Ascending aorta (tissue), 2 donors: Measurements from ENCODE around the gene OVOL3. TPM values are rescaled to one million over a fixed set of nuclear protein-coding genes. Genes with fewer than 3 reads are reported as not detected.

Experiments used
- DNase-seq, 2 donors: peaks; one replicate each; pipeline ENCODE4 v3.0.0-alpha.2; 2019; ENCODE audit warnings: low spot score in 2 of 2
- H3K27ac ChIP-seq, 2 donors: fragments of 200-600 bp; sonication (generic); one replicate each; pipeline ENCODE4 v1.5.1; 2016 to 2017; ENCODE audit warnings: mild to moderate bottlenecking in 1 of 2
- H3K27me3 ChIP-seq: fragments of 200-600 bp; sonication (generic); one replicate; pipeline ENCODE4 v1.5.1; 2017
- H3K36me3 ChIP-seq, 2 donors: fragments of 200-600 bp; sonication (generic); one replicate each; pipeline ENCODE4 v1.5.1; 2016
- H3K4me1 ChIP-seq, 2 donors: fragments of 200-600 bp; sonication (generic); one replicate each; pipeline ENCODE4 v1.5.1; 2016 to 2017; ENCODE audit warnings: mild to moderate bottlenecking in 1 of 2
- H3K4me3 ChIP-seq, 2 donors: fragments of 200-600 bp; sonication (generic); one replicate each; pipeline ENCODE4 v1.5.1; 2016 to 2017; ENCODE audit warnings: mild to moderate bottlenecking in 1 of 2
- H3K9me3 ChIP-seq, 2 donors: fragments of 200-600 bp; sonication (generic); one replicate each; pipeline ENCODE4 v1.5.1; 2016
- intact Hi-C: fragments of 100-400 bp; cut with DNase I; formaldehyde crosslinking; loops from one replicate; pipeline ENCODE4 v1.15.1; 2023
- total RNA-seq: library from RNA; depleted of rRNA; stranded (reverse); fragments of >200 nt; gene quantifications from one replicate; pipeline ENCODE4 v1.1.0, GENCODE V29; 2016
- TF ChIP-seq, protein P1 (sequence below), 3 experiments: fragments of 200-600 bp in 2 of 3; fragments of 450-650 bp in 1 of 3; sonication (generic) in 2 of 3; IDR thresholded peaks; one replicate each; pipeline ENCODE4 v1.5.1; 2016 to 2019; ENCODE audit warnings: antibody characterized with exemption in 3 of 3, mild to moderate bottlenecking in 1 of 3, moderate library complexity in 1 of 3

Gene OVOL3
- total RNA-seq, 1 donor from 2014 or later: not detected

DNA sequence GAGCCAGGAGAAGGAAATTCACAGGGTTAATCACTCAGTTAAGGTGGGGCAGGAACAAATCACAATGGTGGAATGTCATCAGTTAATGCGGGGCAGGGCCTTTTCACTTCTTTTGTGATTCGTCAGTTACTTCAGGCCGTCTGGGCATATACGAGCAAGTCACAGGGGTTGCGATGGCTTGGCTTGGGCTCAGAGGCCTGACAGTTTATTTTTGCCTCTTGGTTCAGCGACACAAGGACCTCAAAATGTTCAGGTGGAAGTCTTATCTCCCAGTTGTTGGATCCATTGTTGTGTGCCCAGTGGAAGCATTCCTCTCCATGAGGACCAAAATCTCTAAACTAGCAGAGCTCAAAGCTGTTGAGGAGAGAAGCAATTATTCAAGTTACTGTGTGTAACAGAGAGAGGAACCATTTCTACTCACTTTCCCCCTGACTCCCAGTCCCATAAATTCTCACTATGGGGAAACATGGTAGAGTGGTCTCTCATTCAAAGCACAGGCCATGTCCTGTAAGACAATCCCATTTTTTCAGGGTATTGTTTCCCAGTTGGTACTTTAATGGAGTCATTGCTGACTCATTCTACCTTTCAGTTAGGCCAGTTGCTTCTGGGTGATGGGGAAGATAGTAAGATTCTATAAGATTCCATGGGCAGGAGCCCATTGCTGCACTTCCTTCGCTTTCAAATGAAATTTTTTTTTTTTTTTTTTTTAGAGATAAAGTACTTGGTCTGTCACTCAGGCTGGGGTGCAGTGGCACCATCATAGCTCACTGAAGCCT is 50.1 kb downstream of the OVOL3 start:
- H3K27ac ChIP-seq: no peak overlapping the region
- H3K27me3 ChIP-seq: no peaks in the 10 kb centered on the region
- intact Hi-C loops: no loop called here
- DNase-seq: no peak
- no peaks in the 10 kb centered on the region for H3K9me3 ChIP-seq
- H3K36me3 ChIP-seq: peaks cover 5 to 6% of the 10 kb centered on the region in 2 donors
- TF ChIP-seq, protein P1, sequence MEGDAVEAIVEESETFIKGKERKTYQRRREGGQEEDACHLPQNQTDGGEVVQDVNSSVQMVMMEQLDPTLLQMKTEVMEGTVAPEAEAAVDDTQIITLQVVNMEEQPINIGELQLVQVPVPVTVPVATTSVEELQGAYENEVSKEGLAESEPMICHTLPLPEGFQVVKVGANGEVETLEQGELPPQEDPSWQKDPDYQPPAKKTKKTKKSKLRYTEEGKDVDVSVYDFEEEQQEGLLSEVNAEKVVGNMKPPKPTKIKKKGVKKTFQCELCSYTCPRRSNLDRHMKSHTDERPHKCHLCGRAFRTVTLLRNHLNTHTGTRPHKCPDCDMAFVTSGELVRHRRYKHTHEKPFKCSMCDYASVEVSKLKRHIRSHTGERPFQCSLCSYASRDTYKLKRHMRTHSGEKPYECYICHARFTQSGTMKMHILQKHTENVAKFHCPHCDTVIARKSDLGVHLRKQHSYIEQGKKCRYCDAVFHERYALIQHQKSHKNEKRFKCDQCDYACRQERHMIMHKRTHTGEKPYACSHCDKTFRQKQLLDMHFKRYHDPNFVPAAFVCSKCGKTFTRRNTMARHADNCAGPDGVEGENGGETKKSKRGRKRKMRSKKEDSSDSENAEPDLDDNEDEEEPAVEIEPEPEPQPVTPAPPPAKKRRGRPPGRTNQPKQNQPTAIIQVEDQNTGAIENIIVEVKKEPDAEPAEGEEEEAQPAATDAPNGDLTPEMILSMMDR (IDR thresholded peaks at IDR 0.05): no peak
- H3K4me3 ChIP-seq: no peak overlapping the region
- H3K4me1 ChIP-seq: no peaks in the 10 kb centered on the region

Other genes with a start within 250 kb of the OVOL3 start
- gene APLP1, start 242.6 kb upstream of the OVOL3 start, total RNA-seq: 0.21 TPM
- gene NFKBID, start 210.6 kb upstream of the OVOL3 start, total RNA-seq: 3.7 TPM
- not detected for gene HCST, start 208.6 kb upstream of the OVOL3 start, total RNA-seq
- 31.5 TPM for gene TYROBP, start 202.8 kb upstream of the OVOL3 start, total RNA-seq
- 26.6 TPM for gene LRFN3, start 174.8 kb upstream of the OVOL3 start, total RNA-seq
- 107 TPM for gene SDHAF1, start 116.0 kb upstream of the OVOL3 start, total RNA-seq
- not detected for gene SYNE4, start 102.3 kb upstream of the OVOL3 start, total RNA-seq
- gene ALKBH6, start 96.9 kb upstream of the OVOL3 start, total RNA-seq: 35.3 TPM
- gene CLIP3, start 78.3 kb upstream of the OVOL3 start, total RNA-seq: 43.2 TPM
- gene THAP8, start 56.9 kb upstream of the OVOL3 start, total RNA-seq: not detected
- not detected for gene WDR62, start 56.2 kb upstream of the OVOL3 start, total RNA-seq
- 21.0 TPM for gene POLR2I, start 3.7 kb downstream of the OVOL3 start, total RNA-seq
- gene TBCB, start 4.3 kb downstream of the OVOL3 start, total RNA-seq: 129 TPM
- 168 TPM for gene CAPNS1, start 28.9 kb downstream of the OVOL3 start, total RNA-seq
- gene COX7A1, start 41.3 kb downstream of the OVOL3 start, total RNA-seq: 51.2 TPM
- gene ZNF565, start 103.5 kb downstream of the OVOL3 start, total RNA-seq: 1.9 TPM
- gene ZNF146, start 104.0 kb downstream of the OVOL3 start, total RNA-seq: 21.2 TPM